Measurements from ENCODE around the gene ATG2A. TPM values are rescaled to one million over a fixed set of nuclear protein-coding genes. Genes with fewer than 3 reads are reported as not detected.

The ATG2A gene
- total RNA-seq, 1 donor from 2014 or later: 21.4 TPM

DNA sequence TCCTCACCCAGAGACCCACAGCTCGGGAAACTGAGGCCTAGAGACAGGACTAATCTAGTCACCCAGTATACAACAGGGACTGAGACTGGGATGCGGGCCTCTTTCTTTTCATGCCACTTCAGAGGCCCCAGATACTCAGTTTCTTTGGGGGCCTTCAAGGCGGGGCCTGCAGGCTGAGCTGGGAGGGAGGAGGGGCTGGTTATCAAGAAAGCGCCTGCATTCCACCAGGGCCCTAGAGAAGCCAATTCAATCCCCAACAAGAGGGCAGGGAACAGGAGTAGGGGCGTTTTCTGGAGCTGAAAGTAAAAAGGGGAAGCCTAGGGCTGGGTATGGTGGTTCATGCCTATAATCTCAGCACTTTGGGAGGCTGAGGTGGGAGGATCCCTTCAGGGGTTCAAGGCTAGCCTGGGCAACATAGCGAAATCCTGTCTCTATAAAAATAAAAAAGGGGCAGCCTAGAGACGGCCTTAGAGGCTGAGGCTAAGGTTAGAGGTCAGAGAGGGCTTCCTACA lies 1.6 kb downstream of the ATG2A start:
- H3K27me3 Mint-ChIP-seq (ENCODE audit: low read depth, unreplicated experiment): no peaks in the 10 kb centered on the region
- peak overlapping the region; percentile 94 for H3K4me3 Mint-ChIP-seq (ENCODE audit: unreplicated experiment)
- peaks cover 21% of the 10 kb centered on the region for H3K79me2 ChIP-seq (ENCODE audit: insufficient read depth, low read length)
- peaks cover 8% of the 10 kb centered on the region for H3K36me3 Mint-ChIP-seq (ENCODE audit: low read depth, unreplicated experiment)
- no peaks in the 10 kb centered on the region for H3K9me3 Mint-ChIP-seq (ENCODE audit: unreplicated experiment)
- H3K27ac Mint-ChIP-seq (ENCODE audit: unreplicated experiment): no peak overlapping the region
- H3K9me3 ChIP-seq (ENCODE audit: insufficient read depth, low read depth, low read length): no peaks in the 10 kb centered on the region
- H3K36me3 ChIP-seq (ENCODE audit: insufficient read depth, low read length): peaks cover 2% of the 10 kb centered on the region
- H3K27ac ChIP-seq (ENCODE audit: low read depth, low read length): no peak overlapping the region
- H3K4me2 ChIP-seq (ENCODE audit: low read length): peak overlapping the region; percentile 96
- TF ChIP-seq, protein P1, sequence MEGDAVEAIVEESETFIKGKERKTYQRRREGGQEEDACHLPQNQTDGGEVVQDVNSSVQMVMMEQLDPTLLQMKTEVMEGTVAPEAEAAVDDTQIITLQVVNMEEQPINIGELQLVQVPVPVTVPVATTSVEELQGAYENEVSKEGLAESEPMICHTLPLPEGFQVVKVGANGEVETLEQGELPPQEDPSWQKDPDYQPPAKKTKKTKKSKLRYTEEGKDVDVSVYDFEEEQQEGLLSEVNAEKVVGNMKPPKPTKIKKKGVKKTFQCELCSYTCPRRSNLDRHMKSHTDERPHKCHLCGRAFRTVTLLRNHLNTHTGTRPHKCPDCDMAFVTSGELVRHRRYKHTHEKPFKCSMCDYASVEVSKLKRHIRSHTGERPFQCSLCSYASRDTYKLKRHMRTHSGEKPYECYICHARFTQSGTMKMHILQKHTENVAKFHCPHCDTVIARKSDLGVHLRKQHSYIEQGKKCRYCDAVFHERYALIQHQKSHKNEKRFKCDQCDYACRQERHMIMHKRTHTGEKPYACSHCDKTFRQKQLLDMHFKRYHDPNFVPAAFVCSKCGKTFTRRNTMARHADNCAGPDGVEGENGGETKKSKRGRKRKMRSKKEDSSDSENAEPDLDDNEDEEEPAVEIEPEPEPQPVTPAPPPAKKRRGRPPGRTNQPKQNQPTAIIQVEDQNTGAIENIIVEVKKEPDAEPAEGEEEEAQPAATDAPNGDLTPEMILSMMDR (IDR thresholded peaks at IDR 0.05; ENCODE audit: insufficient read depth, low read depth, low read length): no peak
- TF ChIP-seq EZH2 (IDR thresholded peaks at IDR 0.05; ENCODE audit: insufficient read depth, low read length): no peak
- H3K4me3 ChIP-seq (ENCODE audit: insufficient read depth, low read depth, low read length): no peak overlapping the region
- H3K4me1 Mint-ChIP-seq (ENCODE audit: low read depth, unreplicated experiment): peaks cover 10% of the 10 kb centered on the region
- H3K9ac ChIP-seq (ENCODE audit: low read length): peak overlapping the region; percentile 95
- FAIRE-seq (no peak), DNase-seq (ENCODE audit: low read depth) (no peak)
- H4K20me1 ChIP-seq (ENCODE audit: insufficient read depth, low read length): no peaks in the 10 kb centered on the region
- no peak overlapping the region for H2AFZ ChIP-seq (ENCODE audit: low read depth, low read length)
- no peaks in the 10 kb centered on the region for H3K27me3 ChIP-seq (ENCODE audit: insufficient read depth, low read length)
- H3K4me1 ChIP-seq (ENCODE audit: insufficient read depth, low read length): peaks cover 18% of the 10 kb centered on the region

GRCh38 chr11:64914123-64914522 lies 2.9 kb downstream of the ATG2A start:
- peaks cover 2% of the 10 kb centered on the region for H3K36me3 ChIP-seq (ENCODE audit: insufficient read depth, low read length)
- no peak overlapping the region for H3K4me2 ChIP-seq (ENCODE audit: low read length)
- H2AFZ ChIP-seq (ENCODE audit: low read depth, low read length): no peak overlapping the region
- H3K4me1 Mint-ChIP-seq (ENCODE audit: low read depth, unreplicated experiment): peaks cover 10% of the 10 kb centered on the region
- H3K4me3 ChIP-seq (ENCODE audit: insufficient read depth, low read depth, low read length): no peak overlapping the region
- H3K27me3 Mint-ChIP-seq (ENCODE audit: low read depth, unreplicated experiment): no peaks in the 10 kb centered on the region
- H3K27ac Mint-ChIP-seq (ENCODE audit: unreplicated experiment): no peak overlapping the region
- FAIRE-seq (no peak), DNase-seq (ENCODE audit: low read depth) (no peak)
- no peaks in the 10 kb centered on the region for H3K27me3 ChIP-seq (ENCODE audit: insufficient read depth, low read length)
- no peak overlapping the region for H3K27ac ChIP-seq (ENCODE audit: low read depth, low read length)
- H3K36me3 Mint-ChIP-seq (ENCODE audit: low read depth, unreplicated experiment): peaks cover 8% of the 10 kb centered on the region
- H3K4me1 ChIP-seq (ENCODE audit: insufficient read depth, low read length): peaks cover 18% of the 10 kb centered on the region
- H3K9ac ChIP-seq (ENCODE audit: low read length): no peak overlapping the region
- no peak overlapping the region for H3K4me3 Mint-ChIP-seq (ENCODE audit: unreplicated experiment)
- TF ChIP-seq EZH2 (IDR thresholded peaks at IDR 0.05; ENCODE audit: insufficient read depth, low read length): no peak
- TF ChIP-seq, protein P1 (IDR thresholded peaks at IDR 0.05; ENCODE audit: insufficient read depth, low read depth, low read length): no peak
- no peaks in the 10 kb centered on the region for H3K9me3 ChIP-seq (ENCODE audit: insufficient read depth, low read depth, low read length)
- H3K9me3 Mint-ChIP-seq (ENCODE audit: unreplicated experiment): no peaks in the 10 kb centered on the region
- H3K79me2 ChIP-seq (ENCODE audit: insufficient read depth, low read length): peaks cover 21% of the 10 kb centered on the region
- H4K20me1 ChIP-seq (ENCODE audit: insufficient read depth, low read length): no peaks in the 10 kb centered on the region

DNA sequence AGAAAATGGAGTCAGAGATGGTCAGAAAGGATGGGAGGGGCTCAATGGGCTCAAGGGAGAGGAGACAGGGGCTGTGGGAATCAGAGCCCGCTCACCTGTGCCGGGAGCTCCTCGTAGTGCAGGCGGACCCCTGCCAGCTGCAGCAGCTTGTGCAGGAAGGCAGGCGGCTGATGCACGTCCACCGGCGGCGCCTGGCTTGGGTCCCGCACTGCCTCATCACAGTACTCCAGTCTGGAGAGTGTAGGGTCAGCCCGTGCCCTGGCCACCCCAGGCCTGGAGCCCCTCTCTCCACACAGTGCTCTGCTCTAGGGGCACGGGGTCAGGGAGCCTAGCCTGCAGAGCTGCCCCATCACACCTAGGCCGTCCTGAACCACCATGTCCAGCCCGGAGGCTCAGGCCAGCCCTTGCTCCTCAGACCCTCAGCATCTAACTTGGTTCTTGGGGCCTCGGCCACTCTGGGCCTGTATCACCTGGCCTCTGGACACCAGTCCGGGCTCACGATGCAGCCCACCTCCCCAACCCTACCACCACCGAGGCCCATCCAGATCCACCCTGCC lies 3.8 kb downstream of the ATG2A start:
- H3K36me3 ChIP-seq (ENCODE audit: insufficient read depth, low read length): peaks cover 2% of the 10 kb centered on the region
- H3K27me3 ChIP-seq (ENCODE audit: insufficient read depth, low read length): no peaks in the 10 kb centered on the region
- H3K9me3 Mint-ChIP-seq (ENCODE audit: unreplicated experiment): no peaks in the 10 kb centered on the region
- H3K36me3 Mint-ChIP-seq (ENCODE audit: low read depth, unreplicated experiment): peaks cover 10% of the 10 kb centered on the region
- H3K79me2 ChIP-seq (ENCODE audit: insufficient read depth, low read length): peaks cover 21% of the 10 kb centered on the region
- no peaks in the 10 kb centered on the region for H3K9me3 ChIP-seq (ENCODE audit: insufficient read depth, low read depth, low read length)
- no peak overlapping the region for H3K4me2 ChIP-seq (ENCODE audit: low read length)
- FAIRE-seq (no peak), DNase-seq (ENCODE audit: low read depth) (no peak)
- H3K27ac Mint-ChIP-seq (ENCODE audit: unreplicated experiment): no peak overlapping the region
- no peak overlapping the region for H2AFZ ChIP-seq (ENCODE audit: low read depth, low read length)
- H3K4me3 ChIP-seq (ENCODE audit: insufficient read depth, low read depth, low read length): no peak overlapping the region
- H4K20me1 ChIP-seq (ENCODE audit: insufficient read depth, low read length): no peaks in the 10 kb centered on the region
- H3K4me3 Mint-ChIP-seq (ENCODE audit: unreplicated experiment): no peak overlapping the region
- H3K27me3 Mint-ChIP-seq (ENCODE audit: low read depth, unreplicated experiment): no peaks in the 10 kb centered on the region
- H3K9ac ChIP-seq (ENCODE audit: low read length): no peak overlapping the region
- TF ChIP-seq EZH2 (IDR thresholded peaks at IDR 0.05; ENCODE audit: insufficient read depth, low read length): no peak
- TF ChIP-seq, protein P1 (IDR thresholded peaks at IDR 0.05; ENCODE audit: insufficient read depth, low read depth, low read length): no peak
- H3K27ac ChIP-seq (ENCODE audit: low read depth, low read length): no peak overlapping the region
- peaks cover 17% of the 10 kb centered on the region for H3K4me1 ChIP-seq (ENCODE audit: insufficient read depth, low read length)
- peaks cover 10% of the 10 kb centered on the region for H3K4me1 Mint-ChIP-seq (ENCODE audit: low read depth, unreplicated experiment)

Measured in astrocyte (in vitro differentiated cells and primary cell).